Aorta (tissue), 5 donors: ENCODE data around the gene BRF1. TPM values are rescaled to one million over a fixed set of nuclear protein-coding genes. Genes with fewer than 3 reads are reported as not detected.

Experiments used
- ATAC-seq: fragments of 200-7000 bp; cut with Tn5 transposase; one replicate; pipeline ENCODE4 v1.9.1; 2022; ENCODE audit warnings: moderate library complexity; ENCODE audit not compliant: low FRiP score
- DNase-seq, 2 donors: peaks; one replicate each; pipeline ENCODE4 v3.0.0-alpha.2; 2020
- H3K27ac ChIP-seq, 2 donors: one replicate each; pipeline ENCODE4 v1.5.1; 2013; ENCODE audit warnings: low read length in 2 of 2, mild to moderate bottlenecking in 2 of 2, moderate library complexity in 2 of 2, control low read depth in 1 of 2, inconsistent platforms in 1 of 2, low read depth in 1 of 2
- H3K27me3 ChIP-seq, 2 donors: one replicate each; pipeline ENCODE4 v1.6.1; 2013; ENCODE audit warnings: control low read depth in 1 of 2, low read length in 1 of 2, mild to moderate bottlenecking in 1 of 2, moderate library complexity in 1 of 2; ENCODE audit not compliant: insufficient read depth in 2 of 2, control insufficient read depth in 1 of 2
- H3K36me3 ChIP-seq, 2 donors: one replicate each; pipeline ENCODE4 v1.6.1; 2013; ENCODE audit warnings: control low read depth in 1 of 2, low read length in 1 of 2, mild to moderate bottlenecking in 1 of 2; ENCODE audit not compliant: insufficient read depth in 2 of 2, control insufficient read depth in 1 of 2
- H3K4me1 ChIP-seq, 2 donors: one replicate each; pipeline ENCODE4 v1.6.1; 2013; ENCODE audit warnings: low read length in 2 of 2, control low read depth in 1 of 2, mild to moderate bottlenecking in 1 of 2, moderate library complexity in 1 of 2; ENCODE audit not compliant: insufficient read depth in 2 of 2, control insufficient read depth in 1 of 2
- H3K4me3 ChIP-seq, 2 donors: one replicate each; pipeline ENCODE4 v1.5.1; 2013; ENCODE audit warnings: low read length in 2 of 2, control low read depth in 1 of 2, mild to moderate bottlenecking in 1 of 2
- H3K9me3 ChIP-seq: one replicate; pipeline ENCODE4 v1.6.1; 2013; ENCODE audit warnings: mild to moderate bottlenecking, low read length; ENCODE audit not compliant: control insufficient read depth
- WGBS, 2 donors: extraction: QIAGEN DNeasy Blood & Tissue Kit; methylation state at CpG; one replicate each; pipeline ENCODE4 v1.1.7; 2013; 5-methylcytosine and 5-hydroxymethylcytosine counted together
- intact Hi-C, 2 donors: fragments of 100-400 bp; cut with DNase I; formaldehyde crosslinking; loops; one replicate each; pipeline versions ENCODE4 v1.14.2 to v1.15.0; 2022
- polyA plus RNA-seq, 2 donors: library from polyadenylated mRNA; stranded (reverse); fragments of 200-250 nt; gene quantifications; one replicate each; pipeline ENCODE4 v1.2.3, GENCODE V29; 2013
- total RNA-seq, 2 donors: library from RNA; stranded (reverse); fragmentation: NEBNext Ultra II Directional; extraction: Animal tissue kit (Norgen Biotek cat#: 25700); gene quantifications; one replicate each; pipeline ENCODE4 v1.2.1, GENCODE V29; 2021
- donor health status: healthy with polysubstance abuse.
- donor health status: Bipolar disorder and iron deficiency.
- donor health status: DM: no; HTN: no; CAD: no.
- donor health status: DM: no; HTN: no; CAD: no.
- donor health status: DM: yes; HTN: yes; CAD: no.

Gene BRF1
- total and polyA plus RNA-seq, 4 donors = 7.1 to 44.3 (median 29.6) TPM

GRCh38 chr14:105167303-105168092, 133.3 kb downstream of the BRF1 start:
- no peak for ATAC-seq
- no peaks in the 10 kb centered on the region for H3K27me3 ChIP-seq
- no peaks in the 10 kb centered on the region for H3K4me1 ChIP-seq
- H3K9me3 ChIP-seq = no peaks in the 10 kb centered on the region
- H3K4me3 ChIP-seq = peak overlapping the region in 1 of 2 donors; percentile 32
- no peak for DNase-seq
- no peaks in the 10 kb centered on the region for H3K36me3 ChIP-seq
- no peak overlapping the region for H3K27ac ChIP-seq
- intact Hi-C loops = no loop called here
- 7 to 13% methylated on average over 33 to 116 of the region's 116 CpGs for WGBS, 2 donors

- Histone ChIP-seq H3K27me3 (no peaks in the 10 kb centered on the region), H3K4me1 (no peaks in the 10 kb centered on the region), H3K9me3 (no peaks in the 10 kb centered on the region), H3K36me3 (no peaks in the 10 kb centered on the region), H3K4me3 (no peak overlapping the region), H3K27ac (no peak overlapping the region)
- WGBS, 2 donors = 74 to 77% methylated on average over 22 of the region's 22 CpGs
- intact Hi-C loops = no loop called here
- ATAC-seq (no peak), DNase-seq (no peak)
Measured at GRCh38 chr14:105166571-105167302, 134.1 kb downstream of the BRF1 start.

DNA sequence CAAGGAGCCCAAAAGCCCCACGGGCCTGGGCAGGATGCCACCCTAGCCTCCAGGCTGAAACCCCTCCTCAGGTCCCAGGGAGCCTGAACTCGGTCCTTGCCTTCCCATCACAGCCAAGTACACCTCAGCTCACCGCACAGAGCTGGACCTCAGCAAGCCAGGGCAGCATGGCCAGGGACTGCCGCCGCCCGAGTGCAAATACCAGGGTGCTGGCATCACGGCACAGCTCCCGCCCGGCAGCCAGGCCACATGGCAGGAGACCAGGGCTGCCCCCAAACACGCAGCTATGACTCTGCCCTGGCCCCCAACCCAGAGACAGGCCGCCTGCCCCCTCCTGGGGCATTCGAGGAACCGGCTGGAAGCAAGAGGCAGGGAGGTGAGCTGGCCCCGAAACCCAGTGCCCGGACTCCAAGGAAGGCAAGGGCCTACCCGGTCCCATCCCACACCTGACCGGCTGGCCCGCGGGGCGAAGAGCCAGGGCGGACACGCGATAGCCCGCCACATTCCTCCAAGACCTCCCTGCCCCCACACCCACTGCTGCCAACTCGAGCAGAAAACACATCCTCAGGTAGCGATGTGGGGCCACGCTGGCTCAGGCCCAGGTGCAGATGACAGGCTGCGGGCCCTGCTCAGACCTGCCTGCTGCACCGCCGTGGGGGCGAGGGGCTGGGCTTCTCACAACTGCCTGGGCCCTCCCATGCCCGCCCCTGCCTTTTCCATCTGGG, 134.9 kb downstream of the BRF1 start:
- ATAC-seq (no peak), DNase-seq (no peak)
- Histone ChIP-seq H3K27me3 (no peaks in the 10 kb centered on the region), H3K36me3 (no peaks in the 10 kb centered on the region), H3K4me1 (no peaks in the 10 kb centered on the region), H3K4me3 (no peak overlapping the region), H3K9me3 (no peaks in the 10 kb centered on the region), H3K27ac (no peak overlapping the region)
- WGBS, 2 donors = 57 to 60% methylated on average over 32 of the region's 32 CpGs
- intact Hi-C loops = no loop called here

DNA sequence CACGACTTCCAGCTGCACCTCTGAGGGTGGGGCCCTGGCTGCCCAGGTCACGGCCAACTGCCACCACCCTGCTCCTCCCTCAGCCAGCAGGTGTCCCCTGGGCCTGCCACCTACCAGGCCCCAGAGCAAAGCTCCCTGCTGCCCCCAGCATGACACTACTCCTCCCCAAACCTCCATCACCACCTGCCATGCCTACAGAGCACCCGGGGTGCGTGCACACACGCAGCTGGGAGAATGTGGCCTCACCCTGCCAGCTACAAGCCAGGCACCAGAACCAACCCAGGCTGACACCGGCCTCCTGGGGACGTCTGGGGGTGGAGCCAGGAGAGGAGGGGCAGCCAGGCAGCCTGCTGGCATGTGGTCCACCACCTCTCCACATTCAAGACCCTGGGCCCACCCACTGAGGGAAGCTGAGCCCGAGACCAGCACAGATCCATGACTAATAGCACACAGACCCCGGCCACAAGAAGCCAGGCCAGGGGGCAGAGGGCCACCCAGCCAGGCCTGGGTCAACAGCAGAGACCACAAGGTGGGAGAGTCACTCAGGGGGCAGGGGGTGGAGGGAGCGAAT, 135.6 kb downstream of the BRF1 start:
- no peaks in the 10 kb centered on the region for H3K27me3 ChIP-seq
- H3K36me3 ChIP-seq = no peaks in the 10 kb centered on the region
- WGBS, 2 donors = 57 to 58% methylated on average over 10 of the region's 10 CpGs
- H3K27ac ChIP-seq = no peak overlapping the region
- intact Hi-C loops = no loop called here
- DNase-seq (no peak), ATAC-seq (no peak)
- no peak overlapping the region for H3K4me3 ChIP-seq
- no peaks in the 10 kb centered on the region for H3K4me1 ChIP-seq
- no peaks in the 10 kb centered on the region for H3K9me3 ChIP-seq

DNA sequence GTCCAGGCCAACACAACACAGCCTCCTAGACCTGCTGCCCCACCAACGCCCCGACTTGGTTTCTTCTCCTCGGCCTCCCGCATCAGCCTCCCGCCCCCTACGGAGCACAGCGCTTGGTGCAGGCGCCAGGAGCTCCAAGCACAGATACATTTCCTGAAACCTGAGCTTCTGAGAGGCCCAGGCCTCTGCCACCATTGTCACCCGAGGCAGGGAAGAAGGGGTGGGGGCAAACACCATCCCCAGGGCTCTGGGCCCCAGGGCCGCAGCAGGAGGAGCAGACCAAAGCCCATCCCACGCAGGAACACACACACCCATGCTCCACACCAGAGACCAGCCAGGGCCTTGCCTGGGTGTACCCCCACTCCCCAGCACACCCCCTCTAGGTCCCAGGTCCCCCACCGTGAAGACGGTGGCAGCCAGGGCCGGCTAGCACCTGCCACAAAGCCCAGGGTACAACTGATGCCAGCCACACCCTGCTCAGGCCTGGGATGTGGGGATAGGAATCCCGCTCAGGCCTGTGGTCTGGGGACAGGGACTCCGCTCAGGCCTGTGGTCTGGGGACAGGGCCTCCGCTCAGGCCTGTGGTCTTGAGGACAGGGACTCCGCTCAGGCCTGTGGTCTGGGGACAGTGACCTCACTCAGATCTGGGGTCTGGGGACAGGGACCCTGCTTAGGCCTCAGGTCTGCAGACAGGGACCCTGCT, 137.6 kb downstream of the BRF1 start:
- Histone ChIP-seq H3K9me3 (no peaks in the 10 kb centered on the region), H3K27ac (no peak overlapping the region), H3K4me1 (no peaks in the 10 kb centered on the region), H3K27me3 (no peaks in the 10 kb centered on the region), H3K36me3 (no peaks in the 10 kb centered on the region), H3K4me3 (no peak overlapping the region)
- WGBS, 2 donors = 89 to 94% methylated on average over 18 of the region's 18 CpGs
- DNase-seq (no peak), ATAC-seq (no peak)
- intact Hi-C loops = no loop called here

DNA sequence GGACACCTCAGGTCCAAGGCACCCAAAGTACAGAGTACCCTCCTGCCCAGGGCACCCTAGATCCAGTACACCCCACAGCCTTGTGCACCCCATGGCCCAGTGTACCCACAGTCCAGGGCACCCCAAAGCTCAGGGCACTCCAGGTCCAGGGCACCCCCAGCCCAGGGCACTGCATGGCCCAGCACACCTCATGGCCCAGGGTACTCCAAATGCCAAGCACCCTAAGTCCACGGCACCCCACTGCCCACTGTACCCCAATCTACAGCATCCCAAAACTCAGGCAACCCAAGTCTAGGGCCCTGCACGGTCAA, 138.2 kb downstream of the BRF1 start:
- 94 to 96% methylated on average over 2 of the region's 2 CpGs for WGBS, 2 donors

DNA sequence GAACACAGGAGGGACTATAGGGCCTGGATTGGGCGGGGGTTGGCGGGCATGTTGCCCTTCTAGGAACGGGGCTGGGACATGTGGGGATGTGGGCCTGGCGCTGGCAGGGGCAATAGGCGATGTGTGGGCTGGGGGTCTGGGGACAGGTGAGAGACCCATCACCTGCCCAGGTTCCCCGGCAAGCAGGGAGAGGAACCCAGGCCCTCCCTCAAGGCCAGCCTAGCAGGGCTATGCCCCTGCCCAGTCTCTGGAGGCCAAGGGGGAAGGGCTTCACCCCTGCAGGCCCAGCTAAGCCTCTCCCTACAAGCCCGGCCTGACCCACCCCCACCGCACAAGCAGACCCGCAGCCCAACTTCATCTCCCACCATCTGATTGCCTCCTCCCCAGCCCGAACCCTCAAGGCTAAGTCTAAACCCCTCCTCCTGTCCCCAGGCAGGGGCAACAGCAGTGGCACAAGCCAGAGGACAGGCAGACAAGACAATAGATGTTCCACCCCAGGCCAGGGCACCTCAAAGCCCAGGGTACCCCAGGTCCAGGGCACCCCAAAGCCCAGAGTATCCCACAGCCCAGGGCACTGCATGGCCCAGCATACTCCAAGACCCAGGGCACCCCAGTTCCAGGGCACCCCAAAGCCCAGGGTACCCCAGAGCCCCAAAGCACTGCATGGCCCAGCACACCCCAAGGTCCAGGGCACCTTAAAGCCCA, 138.7 kb downstream of the BRF1 start:
- Histone ChIP-seq H3K9me3 (no peaks in the 10 kb centered on the region), H3K36me3 (no peaks in the 10 kb centered on the region), H3K27ac (no peak overlapping the region), H3K27me3 (no peaks in the 10 kb centered on the region), H3K4me1 (no peaks in the 10 kb centered on the region), H3K4me3 (no peak overlapping the region)
- WGBS, 2 donors = 91 to 95% methylated on average over 9 to 10 of the region's 10 CpGs
- DNase-seq (no peak), ATAC-seq (peak; percentile 71)
- intact Hi-C loops = no loop called here

More for the DNA sequence above, 138.2 kb downstream of the BRF1 start:
- Histone ChIP-seq H3K36me3 (no peaks in the 10 kb centered on the region), H3K4me1 (no peaks in the 10 kb centered on the region), H3K27ac (no peak overlapping the region), H3K9me3 (no peaks in the 10 kb centered on the region), H3K4me3 (no peak overlapping the region), H3K27me3 (no peaks in the 10 kb centered on the region)
- ATAC-seq (no peak), DNase-seq (no peak)
- intact Hi-C loops = no loop called here

DNA sequence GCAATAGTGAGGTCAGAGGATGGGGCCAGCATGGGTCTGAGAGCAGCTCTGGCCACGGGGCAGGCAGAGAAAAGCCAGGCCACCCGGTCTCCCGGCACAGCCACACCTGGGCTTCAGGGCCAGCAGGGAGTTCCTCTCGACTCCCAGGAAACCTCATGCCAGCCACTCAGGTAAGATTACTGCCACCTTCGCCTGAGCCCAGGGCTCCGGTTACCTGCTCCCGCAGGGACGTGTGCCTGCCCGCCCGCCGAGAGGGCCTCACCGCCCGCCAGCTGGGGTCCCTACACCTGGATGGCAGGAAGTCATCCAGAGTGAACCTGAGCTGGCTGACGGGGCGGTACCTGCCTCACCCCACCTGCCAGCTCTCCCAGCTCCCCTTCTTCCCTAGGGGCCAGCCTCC, 139.5 kb downstream of the BRF1 start:
- intact Hi-C loops = no loop called here
- no peaks in the 10 kb centered on the region for H3K4me1 ChIP-seq
- H3K36me3 ChIP-seq = no peaks in the 10 kb centered on the region
- no peaks in the 10 kb centered on the region for H3K9me3 ChIP-seq
- WGBS, 2 donors = 89 to 94% methylated on average over 8 to 15 of the region's 15 CpGs
- H3K27me3 ChIP-seq = no peaks in the 10 kb centered on the region
- ATAC-seq (no peak), DNase-seq (no peak)
- no peak overlapping the region for H3K27ac ChIP-seq
- no peak overlapping the region for H3K4me3 ChIP-seq
